Measurements from ENCODE around the gene C16orf78.

Gene C16orf78

DNA sequence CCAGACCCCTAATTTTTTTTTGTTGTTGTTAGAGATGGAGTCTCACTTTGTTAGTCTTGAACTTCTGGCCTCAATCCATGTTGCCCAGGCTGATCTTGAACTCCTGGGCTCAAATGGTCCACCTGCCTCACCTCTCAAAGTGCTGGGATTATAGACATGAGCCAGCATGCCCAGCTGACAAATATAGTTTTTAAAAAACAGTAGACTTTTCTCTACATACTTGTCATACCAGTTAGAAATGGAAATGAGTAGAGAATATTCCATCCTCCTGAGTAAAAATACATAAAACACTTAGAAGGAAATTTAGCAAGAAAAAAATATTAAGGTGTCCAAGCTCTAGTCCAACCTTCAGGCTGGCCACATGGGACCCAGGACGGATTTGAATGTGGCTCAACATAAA is 21.4 kb downstream of the C16orf78 start:
- DNase-seq (ENCODE audit: low read depth in 2 of 2), result no peak

- no peak for DNase-seq (ENCODE audit: low read depth in 2 of 2)
Measured at GRCh38 chr16:49396206-49396720, 22.7 kb downstream of the C16orf78 start.

- no peak for DNase-seq (ENCODE audit: low read depth in 2 of 2)
Measured at GRCh38 chr16:49398761-49399160, 25.2 kb downstream of the C16orf78 start.

DNA sequence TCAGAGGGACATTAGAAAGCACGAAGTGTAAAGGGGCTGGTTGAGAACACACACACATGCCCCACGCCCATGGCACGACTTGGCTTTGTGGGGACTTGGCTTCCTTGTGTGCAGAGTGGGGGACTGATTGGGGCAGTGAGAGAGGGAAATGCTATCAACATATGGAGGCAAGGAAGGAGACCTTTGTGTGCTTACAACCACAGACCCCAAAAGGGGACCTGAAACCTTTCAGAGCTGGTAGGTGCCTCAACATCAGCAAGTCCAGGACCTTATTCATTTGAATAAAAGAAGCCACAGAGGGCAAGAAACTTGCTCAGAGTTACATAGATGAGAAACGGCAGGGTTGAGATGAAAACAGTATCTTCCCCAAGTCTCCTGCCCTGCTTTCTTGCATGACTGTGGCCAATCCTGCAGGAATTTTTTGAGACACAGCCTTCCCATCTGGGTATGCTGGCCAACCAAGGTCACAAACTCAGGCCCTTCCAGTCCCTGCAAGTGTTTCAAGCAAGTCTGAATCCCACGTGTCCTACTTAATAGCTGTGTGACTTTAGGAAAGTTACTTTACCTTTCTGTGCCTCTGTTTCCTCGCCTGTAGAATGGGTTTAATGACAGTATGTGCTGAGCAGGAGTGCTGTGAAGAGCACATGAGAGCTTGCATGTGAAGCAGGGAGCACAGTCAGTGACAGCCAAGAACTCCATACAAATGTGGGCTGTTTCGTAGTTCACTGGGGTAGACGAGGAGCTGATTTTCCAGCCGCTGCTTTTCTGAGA is 26.2 kb downstream of the C16orf78 start:
- DNase-seq (ENCODE audit: low read depth in 2 of 2), result no peak

DNA sequence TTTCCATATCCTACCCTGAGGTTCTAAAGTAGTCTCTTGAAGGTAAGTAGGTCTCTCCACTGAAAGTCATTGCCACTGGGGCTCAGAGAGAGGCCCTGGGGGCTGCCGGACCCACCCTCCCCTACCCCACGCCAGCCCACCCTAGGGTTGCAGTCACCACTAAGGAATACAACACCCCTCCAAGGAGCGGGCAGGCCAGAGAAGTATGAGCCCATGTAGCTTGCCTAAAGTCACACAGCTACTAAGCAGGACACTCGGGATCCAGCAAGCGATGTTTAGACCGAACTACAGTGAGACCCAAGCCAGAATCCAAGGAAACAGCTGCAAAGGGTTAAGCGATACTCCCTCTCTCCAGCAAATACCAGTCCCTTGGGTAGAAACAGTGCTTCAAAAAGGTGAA is 27.0 kb downstream of the C16orf78 start:
- no peak for DNase-seq (ENCODE audit: low read depth in 2 of 2)

DNA sequence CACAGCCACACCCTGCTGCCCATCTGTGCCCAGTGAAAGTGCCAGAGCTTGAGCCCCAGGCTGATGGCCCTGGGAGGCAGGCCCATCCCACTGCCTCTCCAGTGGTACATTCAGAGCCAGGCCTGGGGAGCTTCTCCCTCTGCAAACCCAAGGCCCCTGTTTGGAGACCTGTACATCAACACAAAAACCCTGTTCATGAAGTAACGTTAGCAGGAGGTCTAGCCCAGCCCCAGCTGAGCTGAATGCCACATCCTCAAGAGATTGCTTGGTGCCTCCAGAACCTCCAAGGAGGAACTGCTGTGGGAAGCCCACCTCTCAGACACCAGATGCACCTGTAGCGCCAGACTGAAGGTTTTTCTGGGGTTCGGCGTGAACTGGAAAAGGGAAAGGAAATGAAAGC is 31.5 kb downstream of the C16orf78 start:
- DNase-seq (ENCODE audit: low read depth in 2 of 2), result no peak

GRCh38 chr16:49405530-49405929 is 31.9 kb downstream of the C16orf78 start:
- DNase-seq (ENCODE audit: low read depth in 2 of 2), result no peak

DNA sequence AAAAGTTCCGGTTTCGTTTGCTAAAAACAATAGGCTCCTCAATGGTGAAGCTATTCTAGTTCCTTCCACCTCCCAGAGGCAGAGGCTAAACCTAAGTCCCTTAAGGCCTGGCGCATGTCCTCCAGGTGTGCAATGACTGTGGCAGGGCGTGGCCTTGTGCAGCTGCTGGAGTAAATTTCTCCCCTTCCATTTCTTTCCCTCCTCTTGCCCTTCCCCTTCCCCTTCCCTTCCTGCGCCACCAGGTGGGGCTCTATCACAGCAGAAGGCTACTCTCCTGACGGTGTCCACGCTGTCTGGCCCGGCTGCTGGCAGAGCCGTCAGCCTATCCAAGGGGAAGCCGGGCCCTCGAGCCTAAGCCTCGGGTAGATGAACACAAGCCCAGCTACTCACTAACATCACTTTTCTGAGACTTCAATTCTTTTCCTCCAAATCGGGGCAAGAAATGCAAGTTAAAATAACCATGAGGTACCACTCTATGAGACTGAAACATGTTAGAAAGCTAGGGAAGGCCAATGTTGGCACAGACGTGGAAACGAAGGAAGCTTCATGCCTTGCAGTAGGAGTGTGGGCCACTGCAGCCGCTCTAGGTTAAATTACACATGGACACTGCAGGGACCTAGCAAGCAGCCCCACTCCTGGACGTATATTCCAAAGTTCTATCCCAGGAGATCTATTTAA is 34.4 kb downstream of the C16orf78 start:
- peak in 1 of 2 donors; percentile 34 for DNase-seq (ENCODE audit: low read depth in 2 of 2)

DNA sequence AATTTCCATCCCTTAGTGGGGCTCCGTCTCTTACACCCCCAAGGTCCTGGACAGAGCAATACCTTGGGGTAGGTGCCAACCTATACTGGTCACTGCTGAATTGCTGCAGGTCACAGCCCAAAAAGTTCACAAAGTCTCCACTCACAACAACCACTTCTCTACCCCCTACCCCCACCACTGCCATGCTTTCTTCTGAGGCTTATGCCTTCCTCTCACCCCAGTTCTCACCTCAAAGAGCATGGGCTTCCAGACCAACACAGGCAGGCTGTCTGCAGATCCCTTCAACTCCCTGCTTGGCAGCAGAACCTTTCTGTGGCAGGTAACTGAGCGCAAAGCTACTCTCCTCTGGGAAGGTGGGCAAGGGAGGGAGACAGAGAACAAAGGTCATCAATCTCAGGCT is 35.5 kb downstream of the C16orf78 start:
- no peak for DNase-seq (ENCODE audit: low read depth in 2 of 2)

- no peak for DNase-seq (ENCODE audit: low read depth in 2 of 2)
Measured at GRCh38 chr16:49410226-49410625, 36.6 kb downstream of the C16orf78 start.

DNA sequence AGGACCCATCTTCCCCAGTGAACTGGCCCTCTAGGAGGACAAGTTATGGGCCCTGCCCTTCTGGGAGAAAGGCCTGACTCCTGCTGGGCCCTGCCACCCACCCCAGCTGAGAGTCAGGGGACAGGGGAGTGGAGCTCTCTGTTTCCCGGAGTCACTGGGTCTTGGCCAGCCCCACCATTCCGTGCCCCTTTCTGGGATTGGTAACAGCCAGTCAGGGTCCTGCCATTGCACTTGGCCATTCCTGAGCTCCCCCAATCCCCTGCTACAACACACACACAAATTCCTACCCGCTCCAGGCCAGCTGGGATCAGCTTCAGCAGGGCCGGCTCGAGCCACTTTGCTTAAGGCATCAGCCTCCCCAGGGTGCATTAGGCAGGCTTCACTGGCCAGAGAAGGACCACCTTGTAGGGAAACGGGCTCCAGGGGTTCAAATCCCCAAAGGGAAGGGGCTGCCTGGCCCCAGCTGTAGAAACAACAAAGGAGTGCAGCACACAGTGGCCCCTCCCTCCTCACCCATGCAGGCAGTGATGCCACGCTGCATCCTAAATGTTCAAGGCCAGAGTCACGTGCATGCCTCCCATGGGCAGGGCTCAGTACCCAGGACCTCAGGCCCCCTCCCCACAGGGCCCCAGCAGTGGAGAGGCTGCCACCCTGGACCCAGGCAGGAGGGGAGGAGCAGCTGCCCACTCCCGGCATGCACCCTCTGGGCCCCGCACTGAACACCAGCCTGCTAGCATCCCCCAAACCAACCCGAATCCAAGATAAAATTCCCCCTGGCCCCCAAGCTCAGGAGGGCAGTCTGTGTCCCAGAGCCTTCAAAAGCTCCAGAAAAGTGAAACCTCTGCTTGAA is 37.7 kb downstream of the C16orf78 start:
- no peak for DNase-seq (ENCODE audit: low read depth in 2 of 2)

- DNase-seq (ENCODE audit: low read depth in 2 of 2), result no peak
Measured at GRCh38 chr16:49414671-49415070, 41.1 kb downstream of the C16orf78 start.

- DNase-seq (ENCODE audit: low read depth in 2 of 2), result no peak
Measured at GRCh38 chr16:49415083-49415482, 41.5 kb downstream of the C16orf78 start.

- DNase-seq (ENCODE audit: low read depth in 2 of 2), result no peak
Measured at GRCh38 chr16:49416001-49416675, 42.5 kb downstream of the C16orf78 start.

GRCh38 chr16:49417354-49417753 is 43.8 kb downstream of the C16orf78 start:
- DNase-seq (ENCODE audit: low read depth in 2 of 2), result no peak

GRCh38 chr16:49419006-49419405 is 45.4 kb downstream of the C16orf78 start:
- no peak for DNase-seq (ENCODE audit: low read depth in 2 of 2)

GRCh38 chr16:49419862-49420261 is 46.3 kb downstream of the C16orf78 start:
- DNase-seq (ENCODE audit: low read depth in 2 of 2), result no peak

GRCh38 chr16:49422896-49423295 is 49.3 kb downstream of the C16orf78 start:
- DNase-seq (ENCODE audit: low read depth in 2 of 2), result no peak

DNA sequence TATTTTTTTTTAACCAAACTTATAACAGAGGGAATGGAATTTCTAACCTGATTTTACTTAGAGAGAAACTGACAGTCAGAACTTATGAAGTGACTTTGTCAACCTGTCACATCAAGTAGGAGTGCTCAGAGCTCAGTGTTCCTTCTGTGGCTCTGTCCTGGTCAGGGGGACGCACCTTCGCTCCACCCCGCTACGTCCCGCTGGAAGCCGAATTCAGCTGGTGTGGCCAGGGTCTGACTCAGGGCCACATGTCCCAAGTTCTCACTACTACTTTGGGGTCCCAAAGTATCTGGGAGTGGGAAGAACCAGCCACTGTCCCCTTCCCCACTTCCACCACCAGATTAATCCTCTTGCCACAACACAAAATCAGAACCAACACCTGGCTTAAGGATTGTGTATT is 51.4 kb downstream of the C16orf78 start:
- DNase-seq (ENCODE audit: low read depth in 2 of 2), result no peak

- DNase-seq (ENCODE audit: low read depth in 2 of 2), result no peak
Measured at GRCh38 chr16:49427771-49428170, 54.2 kb downstream of the C16orf78 start.

DNA sequence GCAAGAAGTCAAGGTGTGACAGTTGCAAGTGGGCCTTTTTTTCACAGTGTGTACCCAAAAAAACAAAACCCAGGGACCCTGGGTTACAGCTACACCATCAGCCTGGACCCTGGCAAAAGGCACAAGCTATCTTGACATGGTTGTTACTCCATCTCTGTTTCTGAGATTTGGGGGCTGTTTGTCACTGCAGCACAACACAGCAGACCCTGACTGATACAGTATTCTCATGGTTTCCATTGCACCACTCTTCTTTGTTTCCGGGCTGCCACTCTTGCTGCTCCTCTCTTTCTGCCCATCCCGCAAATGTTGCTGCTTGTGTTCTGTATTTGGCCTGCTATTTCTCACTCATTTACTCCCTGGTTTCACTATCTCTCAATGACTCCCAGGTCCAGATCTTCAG is 55.2 kb downstream of the C16orf78 start:
- DNase-seq (ENCODE audit: low read depth in 2 of 2), result no peak

DNA sequence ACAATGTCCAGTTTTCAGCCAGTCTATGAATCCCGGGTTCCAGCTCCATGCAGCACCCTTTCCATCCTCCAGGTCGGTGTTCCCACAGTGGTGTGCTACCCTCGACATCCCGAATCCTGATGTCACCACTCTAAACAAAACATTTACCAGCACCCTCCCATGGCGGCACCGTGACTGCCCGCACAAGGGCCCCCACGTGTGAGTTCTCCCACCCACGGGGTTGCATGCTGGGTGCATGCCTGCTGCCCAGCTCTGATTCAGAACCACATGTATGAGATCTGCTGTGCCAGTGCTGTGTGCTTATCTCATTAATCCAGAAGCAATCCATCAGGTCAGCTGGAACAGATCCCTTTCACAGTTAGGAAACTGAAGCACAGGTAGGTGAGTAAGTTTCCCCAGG is 57.4 kb downstream of the C16orf78 start:
- DNase-seq (ENCODE audit: low read depth in 2 of 2), result no peak
